ENCODE results near the gene SLC4A8.

Gene SLC4A8

DNA sequence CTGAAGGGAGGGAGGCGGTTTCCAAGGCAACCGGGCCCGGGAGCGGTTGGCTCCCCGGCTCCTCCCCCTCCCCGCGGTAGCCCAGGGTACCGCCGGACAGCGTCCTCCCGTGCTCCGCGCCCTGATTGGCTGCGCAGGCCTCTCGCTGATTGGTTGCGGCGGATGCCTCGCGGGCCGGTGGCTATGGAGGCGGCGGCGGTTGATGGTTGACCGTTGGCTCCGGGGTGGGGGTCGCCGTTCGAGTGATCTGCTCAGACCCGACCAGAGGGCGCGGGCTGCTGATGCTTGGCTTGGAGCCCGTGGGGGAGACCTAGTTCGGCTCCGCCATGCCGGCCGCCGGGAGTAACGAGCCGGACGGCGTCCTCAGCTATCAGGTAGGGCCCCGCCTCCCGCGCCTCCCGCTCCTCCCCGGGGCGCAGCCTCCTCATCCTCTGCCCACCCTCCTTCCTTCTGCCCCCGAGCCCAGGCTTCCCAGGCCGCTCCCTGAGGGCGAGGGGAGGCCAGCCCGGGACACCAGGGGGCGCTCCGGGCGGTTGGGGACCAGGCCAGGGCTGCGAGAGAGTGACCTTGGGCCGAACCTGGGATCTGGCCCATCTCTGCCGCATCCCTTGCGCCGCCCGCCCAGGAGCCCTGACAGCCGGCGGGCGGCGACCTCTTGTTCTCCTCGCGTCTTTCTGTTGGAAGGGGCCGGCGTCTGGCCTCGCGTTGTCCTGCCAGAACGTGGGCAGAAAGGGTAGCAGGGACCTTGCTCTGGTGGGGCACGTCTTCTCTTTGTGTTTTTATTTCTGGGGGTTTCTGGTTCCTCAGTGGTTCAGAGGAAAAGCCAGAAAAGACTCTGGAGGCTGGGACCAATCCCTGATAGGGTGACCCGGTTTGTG is at the start of gene SLC4A8:
Gene SLC4A8 (plus strand): TSS at position 170 of the 878 bp plus-strand sequence. CDS start 157 bp downstream, at position 327.
- no peaks in the 10 kb centered on the region for H3K36me3 ChIP-seq (ENCODE audit: insufficient read depth, insufficient read length, low read length)
- DNase-seq (ENCODE audit: low read depth, low spot score), result peak; percentile 93
- peak within 1 kb of the TSS; percentile 62 for H3K9ac ChIP-seq (ENCODE audit: insufficient read length, low read depth)
- no peaks in the 10 kb centered on the region for H3K9me3 ChIP-seq (ENCODE audit: insufficient read depth, low read length)
- H3K27me3 ChIP-seq (ENCODE audit: insufficient read depth, insufficient read length), result no peaks in the 10 kb centered on the region
- peaks cover 2% of the 10 kb centered on the region for H3K4me1 ChIP-seq (ENCODE audit: insufficient read depth, insufficient read length)
- no peak for TF ChIP-seq SUZ12 (IDR thresholded peaks at IDR 0.05; ENCODE audit: extremely low read depth, insufficient read depth, insufficient read length)
- TF ChIP-seq ZNF274 (IDR thresholded peaks at IDR 0.05; ENCODE audit: low read depth, low read length), result no peak
- no peak for TF ChIP-seq YY1 (IDR thresholded peaks at IDR 0.05; ENCODE audit: insufficient read depth, insufficient read length)
- peak within 1 kb of the TSS; percentile 72 for H3K4me3 ChIP-seq (ENCODE audit: insufficient read length, low read depth)

DNA sequence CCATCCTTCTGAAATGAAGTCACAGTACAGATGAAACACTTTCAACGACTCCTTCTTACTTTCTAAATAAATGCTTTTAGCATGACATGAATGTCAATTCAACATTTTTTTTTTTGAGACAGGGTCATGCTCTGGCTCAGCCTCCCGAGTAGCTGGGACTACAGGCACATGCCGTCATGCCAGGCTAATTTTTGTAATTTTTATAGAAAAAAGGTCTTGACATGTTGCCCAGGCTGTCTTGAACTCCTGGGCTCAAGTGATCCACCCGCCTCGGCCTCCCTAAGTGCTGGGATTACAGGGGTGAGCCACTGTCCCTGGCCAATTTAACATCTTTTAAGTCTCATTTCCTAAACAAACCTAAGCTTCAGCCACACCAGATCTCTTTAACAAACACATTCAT is 49.8 kb upstream of the SLC4A8 start:
- H3K9ac ChIP-seq (ENCODE audit: insufficient read length, low read depth), result no peak overlapping the region
- no peak for TF ChIP-seq YY1 (IDR thresholded peaks at IDR 0.05; ENCODE audit: insufficient read depth, insufficient read length)
- no peak for TF ChIP-seq ZNF274 (IDR thresholded peaks at IDR 0.05; ENCODE audit: low read depth, low read length)
- no peak for TF ChIP-seq SUZ12 (IDR thresholded peaks at IDR 0.05; ENCODE audit: extremely low read depth, insufficient read depth, insufficient read length)
- H3K27me3 ChIP-seq (ENCODE audit: insufficient read depth, insufficient read length), result no peaks in the 10 kb centered on the region
- no peak for DNase-seq (ENCODE audit: low read depth, low spot score)
- no peaks in the 10 kb centered on the region for H3K9me3 ChIP-seq (ENCODE audit: insufficient read depth, low read length)
- peaks cover 77% of the 10 kb centered on the region for H3K36me3 ChIP-seq (ENCODE audit: insufficient read depth, insufficient read length, low read length)
- H3K4me1 ChIP-seq (ENCODE audit: insufficient read depth, insufficient read length), result peaks cover 2% of the 10 kb centered on the region
- H3K4me3 ChIP-seq (ENCODE audit: insufficient read length, low read depth), result no peak overlapping the region

DNA sequence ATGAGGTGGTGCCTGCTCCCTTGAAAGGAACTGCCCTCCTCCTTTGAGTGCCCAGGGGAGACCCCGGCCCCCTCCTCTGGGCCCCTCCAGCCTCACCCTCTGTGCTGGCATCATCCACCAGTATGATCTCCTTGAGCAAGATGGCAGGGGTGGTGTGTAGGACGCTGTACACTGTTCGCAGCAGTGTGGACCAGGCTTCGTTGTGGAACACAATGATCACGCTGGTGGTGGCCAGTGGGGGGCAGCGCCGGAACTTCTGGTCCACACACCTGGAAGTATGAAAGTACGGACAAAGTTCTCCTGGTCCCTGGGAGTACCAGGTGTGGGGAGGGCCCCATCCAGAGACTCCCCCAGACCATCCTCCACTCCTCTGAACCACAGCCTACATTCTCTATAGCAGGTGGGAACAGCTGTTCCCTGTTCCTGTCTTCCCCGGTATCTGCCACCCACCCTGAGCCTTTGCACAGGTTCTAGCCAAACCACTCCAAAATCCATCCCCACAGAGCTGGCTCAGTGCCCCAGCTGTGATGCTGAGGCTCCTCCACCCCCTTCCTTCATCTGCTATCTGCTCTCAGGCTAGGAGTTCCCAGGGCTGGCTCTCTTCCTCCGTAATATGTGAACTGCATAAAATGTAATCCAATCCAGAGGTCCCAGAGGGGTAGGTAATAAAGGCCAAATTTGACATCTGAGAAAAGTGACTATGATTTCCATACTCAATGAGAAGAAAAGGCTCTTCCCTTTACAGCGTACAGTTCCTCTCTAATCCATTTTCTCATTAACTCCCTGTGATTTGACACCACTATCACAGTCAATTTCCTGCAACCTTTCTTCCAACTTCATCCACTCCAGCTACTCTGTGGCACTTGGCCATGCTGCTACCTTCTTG is 47.3 kb upstream of the SLC4A8 start:
- DNase-seq (ENCODE audit: low read depth, low spot score), result no peak
- TF ChIP-seq YY1 (IDR thresholded peaks at IDR 0.05; ENCODE audit: insufficient read depth, insufficient read length) (no peak), SUZ12 (IDR thresholded peaks at IDR 0.05; ENCODE audit: extremely low read depth, insufficient read depth, insufficient read length) (no peak), ZNF274 (IDR thresholded peaks at IDR 0.05; ENCODE audit: low read depth, low read length) (no peak)
- H3K4me3 ChIP-seq (ENCODE audit: insufficient read length, low read depth), result no peak overlapping the region
- H3K9me3 ChIP-seq (ENCODE audit: insufficient read depth, low read length), result no peaks in the 10 kb centered on the region
- H3K36me3 ChIP-seq (ENCODE audit: insufficient read depth, insufficient read length, low read length), result peaks cover 92% of the 10 kb centered on the region
- peaks cover 2% of the 10 kb centered on the region for H3K4me1 ChIP-seq (ENCODE audit: insufficient read depth, insufficient read length)
- H3K9ac ChIP-seq (ENCODE audit: insufficient read length, low read depth), result no peak overlapping the region
- no peaks in the 10 kb centered on the region for H3K27me3 ChIP-seq (ENCODE audit: insufficient read depth, insufficient read length)

DNA sequence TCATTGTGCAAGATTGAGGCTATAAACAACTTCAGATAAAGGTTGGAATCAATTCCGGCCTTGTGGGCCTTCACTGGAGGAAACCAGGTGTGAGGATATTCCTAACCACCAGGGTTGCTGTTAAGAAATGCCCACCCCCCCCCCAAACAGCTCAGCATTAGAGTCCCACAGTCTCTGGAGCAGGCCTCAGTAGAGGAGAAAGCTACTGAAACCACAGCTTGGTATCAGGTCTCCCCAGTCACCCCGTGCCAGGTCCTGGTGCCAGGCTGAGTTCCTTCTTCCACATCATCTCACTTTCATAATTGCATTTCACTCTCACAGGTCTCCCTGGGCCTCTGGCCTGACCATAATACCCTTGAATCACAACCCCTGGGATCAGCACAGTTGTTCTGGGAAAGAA is 45.9 kb upstream of the SLC4A8 start:
- H3K9ac ChIP-seq (ENCODE audit: insufficient read length, low read depth), result no peak overlapping the region
- DNase-seq (ENCODE audit: low read depth, low spot score), result no peak
- H3K36me3 ChIP-seq (ENCODE audit: insufficient read depth, insufficient read length, low read length), result peaks cover 91% of the 10 kb centered on the region

DNA sequence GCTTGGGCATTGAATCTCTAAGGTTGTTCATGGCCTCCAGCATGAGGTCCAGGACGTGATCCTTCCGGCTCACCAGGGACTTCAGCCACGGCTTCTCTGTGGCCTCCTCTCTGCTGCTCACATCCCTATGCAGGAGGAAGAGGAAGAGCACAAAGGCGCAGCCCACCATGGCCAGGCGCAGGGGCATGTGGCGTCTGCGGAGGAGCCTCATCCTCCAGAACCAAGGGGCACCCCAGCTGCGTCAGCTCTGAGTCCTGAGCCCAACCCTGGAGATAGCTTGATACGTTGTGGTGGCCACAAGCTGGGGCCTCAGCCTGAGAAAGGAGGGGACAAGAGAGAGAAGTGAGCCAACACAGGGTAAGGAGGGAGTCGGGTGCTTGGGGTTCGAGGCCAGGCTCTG is 45.1 kb upstream of the SLC4A8 start:
- Histone ChIP-seq H3K4me3 (ENCODE audit: insufficient read length, low read depth) (no peak overlapping the region), H3K4me1 (ENCODE audit: insufficient read depth, insufficient read length) (no peaks in the 10 kb centered on the region), H3K9ac (ENCODE audit: insufficient read length, low read depth) (no peak overlapping the region), H3K27me3 (ENCODE audit: insufficient read depth, insufficient read length) (no peaks in the 10 kb centered on the region), H3K9me3 (ENCODE audit: insufficient read depth, low read length) (no peaks in the 10 kb centered on the region), H3K36me3 (ENCODE audit: insufficient read depth, insufficient read length, low read length) (peaks cover 85% of the 10 kb centered on the region)
- TF ChIP-seq YY1 (IDR thresholded peaks at IDR 0.05; ENCODE audit: insufficient read depth, insufficient read length) (no peak), ZNF274 (IDR thresholded peaks at IDR 0.05; ENCODE audit: low read depth, low read length) (no peak), SUZ12 (IDR thresholded peaks at IDR 0.05; ENCODE audit: extremely low read depth, insufficient read depth, insufficient read length) (no peak)
- DNase-seq (ENCODE audit: low read depth, low spot score), result no peak

More for the DNA sequence above, 45.9 kb upstream of the SLC4A8 start:
- H3K9me3 ChIP-seq (ENCODE audit: insufficient read depth, low read length), result no peaks in the 10 kb centered on the region
- H3K4me3 ChIP-seq (ENCODE audit: insufficient read length, low read depth), result no peak overlapping the region
- no peaks in the 10 kb centered on the region for H3K4me1 ChIP-seq (ENCODE audit: insufficient read depth, insufficient read length)
- no peaks in the 10 kb centered on the region for H3K27me3 ChIP-seq (ENCODE audit: insufficient read depth, insufficient read length)
- no peak for TF ChIP-seq SUZ12 (IDR thresholded peaks at IDR 0.05; ENCODE audit: extremely low read depth, insufficient read depth, insufficient read length)
- TF ChIP-seq ZNF274 (IDR thresholded peaks at IDR 0.05; ENCODE audit: low read depth, low read length), result no peak
- TF ChIP-seq YY1 (IDR thresholded peaks at IDR 0.05; ENCODE audit: insufficient read depth, insufficient read length), result no peak

DNA sequence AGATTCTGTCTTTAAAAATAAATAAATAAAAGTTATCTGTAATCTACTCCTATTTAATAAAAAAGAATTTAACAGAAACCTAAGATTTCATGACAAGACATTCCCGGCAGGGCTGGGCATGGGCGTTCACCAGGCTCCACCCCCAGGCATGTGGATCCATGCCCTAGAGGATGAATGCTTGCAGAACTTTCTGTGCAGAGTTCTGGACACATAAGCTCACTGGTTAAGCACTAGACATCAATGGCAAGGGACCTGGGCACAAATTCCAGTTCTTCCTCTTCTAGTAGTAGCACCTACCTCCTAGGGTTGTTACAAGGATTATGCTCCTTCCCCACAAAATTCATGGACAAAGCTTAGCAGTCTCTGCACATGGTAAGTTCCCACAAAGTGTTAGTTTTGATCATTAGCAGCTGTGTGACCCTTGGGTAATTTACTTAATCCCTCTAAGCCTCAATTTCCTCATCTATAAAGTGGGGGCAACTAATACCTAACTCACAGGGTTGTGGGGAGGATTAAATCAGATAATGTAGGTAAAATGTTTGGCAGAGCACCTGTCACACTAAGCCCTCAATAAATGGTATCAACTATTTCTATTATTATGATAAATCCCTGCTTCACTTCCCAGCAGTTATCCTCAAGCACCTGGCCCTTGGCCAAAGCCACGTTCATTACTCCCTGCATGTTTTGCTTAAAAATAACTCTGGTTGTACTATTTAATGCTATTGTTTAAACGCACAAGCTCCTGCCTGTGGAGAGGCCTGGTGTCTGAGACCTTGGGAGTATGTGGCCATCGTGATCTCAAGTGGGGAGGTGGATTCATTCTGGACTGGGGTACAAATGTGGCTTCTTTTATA is 43.2 kb upstream of the SLC4A8 start:
- H3K4me3 ChIP-seq (ENCODE audit: insufficient read length, low read depth), result no peak overlapping the region
- H3K9me3 ChIP-seq (ENCODE audit: insufficient read depth, low read length), result no peaks in the 10 kb centered on the region
- peaks cover 76% of the 10 kb centered on the region for H3K36me3 ChIP-seq (ENCODE audit: insufficient read depth, insufficient read length, low read length)
- H3K4me1 ChIP-seq (ENCODE audit: insufficient read depth, insufficient read length), result peaks cover 1% of the 10 kb centered on the region
- DNase-seq (ENCODE audit: low read depth, low spot score), result no peak
- H3K27me3 ChIP-seq (ENCODE audit: insufficient read depth, insufficient read length), result no peaks in the 10 kb centered on the region
- no peak overlapping the region for H3K9ac ChIP-seq (ENCODE audit: insufficient read length, low read depth)
- TF ChIP-seq SUZ12 (IDR thresholded peaks at IDR 0.05; ENCODE audit: extremely low read depth, insufficient read depth, insufficient read length), result no peak
- no peak for TF ChIP-seq YY1 (IDR thresholded peaks at IDR 0.05; ENCODE audit: insufficient read depth, insufficient read length)
- TF ChIP-seq ZNF274 (IDR thresholded peaks at IDR 0.05; ENCODE audit: low read depth, low read length), result no peak
